MM.1S (cell line): ENCODE data around the gene SMCO3.

ENCODE experiments used
- DNase-seq: peaks from one replicate; pipeline ENCODE4 v3.0.0-alpha.2; 2015
- H2AFZ ChIP-seq: fragments of 300-600 bp; sonication (generic); 2 replicates; pipeline ENCODE4 v1.6.0; 2016; ENCODE audit warnings: antibody characterized with exemption, low read length
- H3F3A ChIP-seq: fragments of 300-600 bp; sonication (generic); 2 replicates; pipeline ENCODE4 v1.6.1; 2016; ENCODE audit warnings: mild to moderate bottlenecking, antibody characterized with exemption, low read length, moderate library complexity, mixed read lengths; ENCODE audit not compliant: insufficient read depth
- H3K27ac ChIP-seq: fragments of 300-600 bp; sonication (generic); 2 replicates; pipeline ENCODE4 v1.5.1; 2016; ENCODE audit warnings: mild to moderate bottlenecking, low read length
- H3K27me3 ChIP-seq: fragments of 300-600 bp; sonication (generic); replicated peaks from 2 replicates; pipeline ENCODE4 v1.6.0; 2016; ENCODE audit warnings: low read length; ENCODE audit not compliant: insufficient read depth
- H3K36me3 ChIP-seq: fragments of 300-600 bp; sonication (generic); replicated peaks from 2 replicates; pipeline ENCODE4 v1.6.1; 2016; ENCODE audit warnings: mild to moderate bottlenecking, low read length, mixed read lengths; ENCODE audit not compliant: insufficient read depth
- H3K4me1 ChIP-seq: fragments of 300-600 bp; sonication (generic); 2 replicates; pipeline ENCODE4 v1.6.1; 2016; ENCODE audit warnings: low read length, mixed read lengths
- H3K4me2 ChIP-seq: fragments of 300-600 bp; sonication (generic); 2 replicates; pipeline ENCODE4 v1.6.0; 2016; ENCODE audit warnings: low read depth, low read length
- H3K4me3 ChIP-seq: fragments of 300-600 bp; sonication (generic); 2 replicates; pipeline ENCODE4 v1.5.1; 2016; ENCODE audit warnings: low read length, mixed read lengths
- H3K79me2 ChIP-seq: fragments of 300-600 bp; sonication (generic); 2 replicates; pipeline ENCODE4 v1.6.1; 2016; ENCODE audit warnings: mixed run types, low read length, mixed read lengths
- H3K9ac ChIP-seq: fragments of 300-600 bp; sonication (generic); 2 replicates; pipeline ENCODE4 v1.6.1; 2016; ENCODE audit warnings: low read length, mixed read lengths
- H3K9me2 ChIP-seq: fragments of 300-600 bp; sonication (generic); replicated peaks from 2 replicates; pipeline ENCODE4 v1.6.1; 2016; ENCODE audit warnings: mild to moderate bottlenecking, low read length, mixed read lengths; ENCODE audit not compliant: insufficient read depth
- H3K9me3 ChIP-seq: fragments of 300-600 bp; sonication (generic); replicated peaks from 2 replicates; pipeline ENCODE4 v1.6.1; 2016; ENCODE audit warnings: mild to moderate bottlenecking, low read length, mixed read lengths; ENCODE audit not compliant: insufficient read depth
- H4K20me1 ChIP-seq: fragments of 300-600 bp; sonication (generic); 2 replicates; pipeline ENCODE4 v1.6.1; 2016; ENCODE audit warnings: mild to moderate bottlenecking, low read length, moderate library complexity, mixed read lengths; ENCODE audit not compliant: insufficient read depth
- CTCF ChIP-seq: fragments of 300-600 bp; sonication (generic); IDR thresholded peaks from 2 replicates; pipeline ENCODE4 v1.5.1; 2016; ENCODE audit warnings: antibody characterized with exemption, low read length, mixed read lengths
- EZH2 ChIP-seq: fragments of 300-600 bp; sonication (generic); optimal IDR thresholded peaks from 2 replicates; pipeline ENCODE3; 2017; ENCODE audit warnings: low read depth, mild to moderate bottlenecking, antibody characterized with exemption, low read length, mixed read lengths
- EZH2phosphoT487 ChIP-seq: fragments of 300-600 bp; sonication (generic); IDR thresholded peaks from 2 replicates; pipeline ENCODE4 v1.6.1; 2018; ENCODE audit warnings: antibody characterized with exemption, low read length

The SMCO3 gene

GRCh38 chr12:14854586-14855183 is 40.7 kb upstream of the SMCO3 start:
- Histone ChIP-seq H2AFZ (no peak overlapping the region), H3K36me3 (no peaks in the 10 kb centered on the region), H3K4me2 (no peak overlapping the region), H3K9me3 (no peaks in the 10 kb centered on the region), H4K20me1 (no peaks in the 10 kb centered on the region), H3F3A (peaks cover 11% of the 10 kb centered on the region; the same call in 1 of the 2 replicates), H3K4me1 (peaks cover 16% of the 10 kb centered on the region), H3K79me2 (no peaks in the 10 kb centered on the region), H3K4me3 (no peak overlapping the region), H3K9me2 (no peaks in the 10 kb centered on the region), H3K9ac (no peak overlapping the region), H3K27ac (no peak overlapping the region), H3K27me3 (no peaks in the 10 kb centered on the region)
- TF ChIP-seq EZH2 (no peak), CTCF (no peak), EZH2phosphoT487 (no peak)
- DNase-seq = no peak

- Histone ChIP-seq H3K4me1 (peaks cover 16% of the 10 kb centered on the region), H2AFZ (no peak overlapping the region), H3K9me3 (no peaks in the 10 kb centered on the region), H3K4me2 (no peak overlapping the region), H3K27ac (no peak overlapping the region), H3K36me3 (no peaks in the 10 kb centered on the region), H4K20me1 (no peaks in the 10 kb centered on the region), H3K9me2 (no peaks in the 10 kb centered on the region), H3K27me3 (no peaks in the 10 kb centered on the region), H3K4me3 (no peak overlapping the region), H3K9ac (no peak overlapping the region), H3F3A (peaks cover 11% of the 10 kb centered on the region; the same call in 1 of the 2 replicates), H3K79me2 (no peaks in the 10 kb centered on the region)
- no peak for TF ChIP-seq EZH2phosphoT487
- TF ChIP-seq CTCF = no peak
- TF ChIP-seq EZH2 = no peak
- no peak for DNase-seq
These were observed 40.0 kb upstream of the SMCO3 start for GRCh38 chr12:14853961-14854360.

- H3K4me1 ChIP-seq = peaks cover 16% of the 10 kb centered on the region
- H3K27ac ChIP-seq = no peak overlapping the region
- no peak overlapping the region for H3K4me3 ChIP-seq
- H4K20me1 ChIP-seq = no peaks in the 10 kb centered on the region
- no peaks in the 10 kb centered on the region for H3K79me2 ChIP-seq
- H3K27me3 ChIP-seq = no peaks in the 10 kb centered on the region
- H3K9me2 ChIP-seq = no peaks in the 10 kb centered on the region
- no peak overlapping the region for H3K9ac ChIP-seq
- peaks cover 11% of the 10 kb centered on the region; the same call in 1 of the 2 replicates for H3F3A ChIP-seq
- TF ChIP-seq EZH2phosphoT487 = no peak
- no peak for TF ChIP-seq EZH2
- no peak for TF ChIP-seq CTCF
- no peak overlapping the region for H3K4me2 ChIP-seq
- no peak for DNase-seq
- no peak overlapping the region for H2AFZ ChIP-seq
- H3K36me3 ChIP-seq = no peaks in the 10 kb centered on the region
- no peaks in the 10 kb centered on the region for H3K9me3 ChIP-seq
These were observed 38.9 kb upstream of the SMCO3 start for GRCh38 chr12:14852880-14853279.
